Panc1 (cell line): ENCODE data around the gene KCNK5.

ENCODE experiments used
- POLR2AphosphoS5 ChIP-seq: IDR thresholded peaks from 2 replicates; pipeline ENCODE4 v1.6.1; 2012; ENCODE audit warnings: mild to moderate bottlenecking, low read depth, low read length, moderate library complexity
- REST ChIP-seq, 2 experiments: IDR thresholded peaks; 2 replicates each; pipeline ENCODE4 v1.6.1; 2011 to 2012; ENCODE audit warnings: low read depth in 2 of 2, control low read depth in 1 of 2, low read length in 1 of 2, mild to moderate bottlenecking in 1 of 2, moderate library complexity in 1 of 2; ENCODE audit not compliant: insufficient read depth in 1 of 2
- SIN3A ChIP-seq: IDR thresholded peaks from 2 replicates; pipeline ENCODE4 v1.6.1; 2012; ENCODE audit warnings: low read depth, mild to moderate bottlenecking, low read length, moderate library complexity, borderline replicate concordance; ENCODE audit not compliant: insufficient read depth
- TCF7L2 ChIP-seq: IDR thresholded peaks from 2 replicates; pipeline ENCODE4 v1.6.1; 2011; ENCODE audit warnings: mild to moderate bottlenecking, low read depth, low read length, inconsistent platforms
- TF ChIP-seq, protein P1 (sequence below): fragments of 450-650 bp; IDR thresholded peaks from 2 replicates; pipeline ENCODE4 v1.5.1; 2017; ENCODE audit warnings: mild to moderate bottlenecking

- TF ChIP-seq, protein P1, sequence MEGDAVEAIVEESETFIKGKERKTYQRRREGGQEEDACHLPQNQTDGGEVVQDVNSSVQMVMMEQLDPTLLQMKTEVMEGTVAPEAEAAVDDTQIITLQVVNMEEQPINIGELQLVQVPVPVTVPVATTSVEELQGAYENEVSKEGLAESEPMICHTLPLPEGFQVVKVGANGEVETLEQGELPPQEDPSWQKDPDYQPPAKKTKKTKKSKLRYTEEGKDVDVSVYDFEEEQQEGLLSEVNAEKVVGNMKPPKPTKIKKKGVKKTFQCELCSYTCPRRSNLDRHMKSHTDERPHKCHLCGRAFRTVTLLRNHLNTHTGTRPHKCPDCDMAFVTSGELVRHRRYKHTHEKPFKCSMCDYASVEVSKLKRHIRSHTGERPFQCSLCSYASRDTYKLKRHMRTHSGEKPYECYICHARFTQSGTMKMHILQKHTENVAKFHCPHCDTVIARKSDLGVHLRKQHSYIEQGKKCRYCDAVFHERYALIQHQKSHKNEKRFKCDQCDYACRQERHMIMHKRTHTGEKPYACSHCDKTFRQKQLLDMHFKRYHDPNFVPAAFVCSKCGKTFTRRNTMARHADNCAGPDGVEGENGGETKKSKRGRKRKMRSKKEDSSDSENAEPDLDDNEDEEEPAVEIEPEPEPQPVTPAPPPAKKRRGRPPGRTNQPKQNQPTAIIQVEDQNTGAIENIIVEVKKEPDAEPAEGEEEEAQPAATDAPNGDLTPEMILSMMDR = no peak
- TF ChIP-seq REST (IDR thresholded peaks at IDR 0.05; ENCODE audit: insufficient read depth in 1 of 2, low read depth in 2 of 2, low read length in 1 of 2) = no peak
- TF ChIP-seq POLR2AphosphoS5 = no peak
- TF ChIP-seq SIN3A = no peak
- no peak for TF ChIP-seq TCF7L2
Measured at GRCh38 chr6:39182604-39183003, 46.7 kb downstream of the KCNK5 start.
